Activated CD8-positive, alpha-beta T cell treated with anti-CD3 and anti-CD28 coated beads for 36 hours (primary cell): ENCODE measurements around the gene FRY. TPM values are rescaled to one million over a fixed set of nuclear protein-coding genes. Genes with fewer than 3 reads are reported as not detected.

Experiments
- ATAC-seq: fragments of 200-7000 bp; cut with Tn5 transposase; one replicate; pipeline ENCODE4 v1.10.0; 2021; ENCODE audit warnings: mild to moderate bottlenecking, moderate library complexity
- CTCF ChIA-PET: fragments of 350-600 bp; sonication (Branson Sonifier 250); formaldehyde crosslinking; loops from one replicate; lab custom pipeline; 2021; ENCODE audit warnings: antibody characterized with exemption; lab: Charles Lee
- POLR2A ChIA-PET: fragments of 350-600 bp; sonication (Branson Sonifier 250); formaldehyde crosslinking; loops from one replicate; lab custom pipeline; 2021; ENCODE audit warnings: antibody characterized with exemption; lab: Charles Lee
- DNase-seq: peaks from one replicate; pipeline ENCODE4 v3.0.0-alpha.2; 2020
- H3K27ac Mint-ChIP-seq: one replicate; pipeline ENCODE4 v1.8.0; 2021; ENCODE audit warnings: mild to moderate bottlenecking, mixed read lengths
- H3K27me3 Mint-ChIP-seq: one replicate; pipeline ENCODE4 v1.8.0; 2021; ENCODE audit warnings: mixed read lengths
- H3K36me3 Mint-ChIP-seq: one replicate; pipeline ENCODE4 v1.8.0; 2021; ENCODE audit warnings: low read depth, mixed read lengths
- H3K4me1 Mint-ChIP-seq: one replicate; pipeline ENCODE4 v1.8.0; 2021; ENCODE audit warnings: low read depth, mixed read lengths
- H3K4me3 Mint-ChIP-seq: one replicate; pipeline ENCODE4 v1.8.0; 2021; ENCODE audit warnings: mild to moderate bottlenecking, moderate library complexity, mixed read lengths
- H3K9me3 Mint-ChIP-seq: one replicate; pipeline ENCODE4 v1.8.0; 2021; ENCODE audit warnings: mixed read lengths
- intact Hi-C: fragments of 100-400 bp; cut with micrococcal nuclease; formaldehyde crosslinking; loops from one replicate; pipeline ENCODE4 v1.10.0; 2022
- total RNA-seq, 2 experiments: library from RNA; stranded (reverse); gene quantifications; one replicate each; pipeline ENCODE4 v1.2.3, GENCODE V29; 2021
- TF ChIP-seq, protein P1 (sequence below): fragments of 200-600 bp; IDR thresholded peaks from one replicate; pipeline ENCODE4 v1.8.0; 2022; ENCODE audit warnings: antibody characterized with exemption, mild to moderate bottlenecking

Gene FRY
- total RNA-seq, 2 experiments from 2014 or later, result 0.58 to 0.68 TPM

DNA sequence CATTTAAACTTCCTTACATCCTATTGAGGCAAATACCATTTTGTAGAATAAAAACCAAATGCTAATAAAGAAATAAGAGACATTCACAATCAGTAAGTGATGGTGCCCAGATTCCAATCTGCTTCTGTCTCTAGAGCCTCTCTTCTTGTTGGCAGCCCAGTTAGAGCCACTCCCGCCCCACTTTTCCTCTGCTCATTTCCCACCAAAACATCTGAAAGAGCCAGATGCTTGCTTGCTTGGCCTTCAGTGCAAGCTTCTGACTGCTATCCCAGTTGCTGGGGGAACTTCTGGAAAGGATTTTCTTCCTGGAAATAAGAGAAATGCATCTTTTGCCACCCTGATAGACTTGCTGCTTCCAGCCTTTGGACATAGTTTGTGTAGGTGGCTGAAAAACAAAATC, 12.9 kb downstream of the FRY start:
- no peaks in the 10 kb centered on the region for H3K27me3 Mint-ChIP-seq
- H3K9me3 Mint-ChIP-seq, result no peaks in the 10 kb centered on the region
- H3K36me3 Mint-ChIP-seq, result peaks cover 6% of the 10 kb centered on the region
- no peak for ATAC-seq
- TF ChIP-seq, protein P1, sequence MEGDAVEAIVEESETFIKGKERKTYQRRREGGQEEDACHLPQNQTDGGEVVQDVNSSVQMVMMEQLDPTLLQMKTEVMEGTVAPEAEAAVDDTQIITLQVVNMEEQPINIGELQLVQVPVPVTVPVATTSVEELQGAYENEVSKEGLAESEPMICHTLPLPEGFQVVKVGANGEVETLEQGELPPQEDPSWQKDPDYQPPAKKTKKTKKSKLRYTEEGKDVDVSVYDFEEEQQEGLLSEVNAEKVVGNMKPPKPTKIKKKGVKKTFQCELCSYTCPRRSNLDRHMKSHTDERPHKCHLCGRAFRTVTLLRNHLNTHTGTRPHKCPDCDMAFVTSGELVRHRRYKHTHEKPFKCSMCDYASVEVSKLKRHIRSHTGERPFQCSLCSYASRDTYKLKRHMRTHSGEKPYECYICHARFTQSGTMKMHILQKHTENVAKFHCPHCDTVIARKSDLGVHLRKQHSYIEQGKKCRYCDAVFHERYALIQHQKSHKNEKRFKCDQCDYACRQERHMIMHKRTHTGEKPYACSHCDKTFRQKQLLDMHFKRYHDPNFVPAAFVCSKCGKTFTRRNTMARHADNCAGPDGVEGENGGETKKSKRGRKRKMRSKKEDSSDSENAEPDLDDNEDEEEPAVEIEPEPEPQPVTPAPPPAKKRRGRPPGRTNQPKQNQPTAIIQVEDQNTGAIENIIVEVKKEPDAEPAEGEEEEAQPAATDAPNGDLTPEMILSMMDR, result no peak
- intact Hi-C loops, result no loop called here
- ChIA-PET POLR2A (no interaction called here), CTCF (no interaction called here)
- no peak overlapping the region for H3K27ac Mint-ChIP-seq
- peaks cover 8% of the 10 kb centered on the region for H3K4me1 Mint-ChIP-seq
- DNase-seq, result no peak
- no peak overlapping the region for H3K4me3 Mint-ChIP-seq

DNA sequence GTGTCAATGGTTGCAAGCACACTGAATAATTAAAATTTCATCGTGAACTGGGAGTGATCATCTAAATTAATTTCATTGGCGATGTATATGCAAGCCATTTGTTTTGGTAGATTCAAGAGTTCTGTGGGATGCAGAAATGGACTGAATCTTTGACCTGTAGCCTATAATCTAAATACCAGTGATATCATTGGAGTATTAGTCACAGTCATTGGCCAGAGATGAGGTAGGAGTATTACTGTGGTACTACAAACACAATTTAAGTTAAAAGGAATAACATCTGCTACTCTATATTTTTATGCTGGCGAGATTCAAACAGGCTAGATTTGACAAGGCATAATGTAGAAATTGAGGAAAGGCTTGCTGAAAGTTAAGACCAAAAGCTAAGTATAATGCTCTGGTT, 14.0 kb downstream of the FRY start:
- Mint-ChIP-seq H3K36me3 (peaks cover 6% of the 10 kb centered on the region), H3K27ac (no peak overlapping the region), H3K27me3 (no peaks in the 10 kb centered on the region), H3K4me1 (peaks cover 8% of the 10 kb centered on the region), H3K9me3 (no peaks in the 10 kb centered on the region), H3K4me3 (no peak overlapping the region)
- ChIA-PET POLR2A (no interaction called here), CTCF (interaction anchor here (0.9 kb wide), 1 partner anchor 136 kb away, joined by 3 read pairs; no protein-coding TSS in a partner anchor)
- no peak for ATAC-seq
- intact Hi-C loops, result no loop called here
- DNase-seq, result no peak
- TF ChIP-seq, protein P1, result no peak

DNA sequence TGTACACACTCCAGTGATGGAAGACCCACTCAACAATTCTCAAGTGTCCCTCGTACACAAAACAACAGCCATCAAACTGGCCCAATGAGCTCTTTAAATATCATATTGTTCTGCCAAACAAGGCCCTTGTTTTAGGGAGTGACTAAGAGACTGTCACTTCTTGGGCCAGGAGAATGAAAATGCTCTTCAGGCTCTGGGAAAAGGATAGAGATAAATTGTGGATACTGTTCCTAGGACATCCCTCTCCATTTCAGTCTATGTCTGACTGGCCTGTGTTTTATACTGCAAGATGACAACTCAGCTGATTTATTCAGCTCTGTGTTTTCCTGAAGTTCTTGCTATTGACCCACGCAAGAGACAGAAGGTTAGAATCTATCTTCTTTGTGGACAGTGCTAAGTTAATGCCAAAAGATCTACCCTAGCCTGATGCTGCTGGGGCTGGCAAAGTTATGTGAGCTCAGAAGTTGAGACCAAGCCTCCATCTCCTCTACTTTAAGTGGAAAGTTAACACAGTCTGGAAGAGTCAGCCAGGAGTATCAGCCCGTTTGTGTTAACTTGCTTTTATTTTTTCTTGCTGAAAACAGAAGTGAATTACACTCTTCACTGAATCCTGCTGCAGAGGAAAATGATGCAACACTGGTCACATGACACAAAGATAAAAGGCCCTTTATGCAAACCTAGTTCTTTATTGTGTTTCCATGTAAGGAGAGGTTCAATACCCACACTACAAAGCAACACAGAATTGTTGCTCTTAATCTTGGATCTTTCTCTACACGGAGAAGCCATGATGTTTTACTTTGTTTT, 14.6 kb downstream of the FRY start:
- H3K36me3 Mint-ChIP-seq, result peaks cover 6% of the 10 kb centered on the region
- CTCF ChIA-PET, result interaction anchor here (0.9 kb wide), 1 partner anchor 136 kb away, joined by 3 read pairs; no protein-coding TSS in a partner anchor
- H3K4me3 Mint-ChIP-seq, result no peak overlapping the region
- peak overlapping the region; percentile 79 for H3K27ac Mint-ChIP-seq
- ATAC-seq, result peak; percentile 42
- intact Hi-C loops, result no loop called here
- no peaks in the 10 kb centered on the region for H3K27me3 Mint-ChIP-seq
- no peaks in the 10 kb centered on the region for H3K9me3 Mint-ChIP-seq
- peak; percentile 20 for DNase-seq
- POLR2A ChIA-PET, result no interaction called here
- TF ChIP-seq, protein P1, result no peak
- H3K4me1 Mint-ChIP-seq, result peaks cover 8% of the 10 kb centered on the region

DNA sequence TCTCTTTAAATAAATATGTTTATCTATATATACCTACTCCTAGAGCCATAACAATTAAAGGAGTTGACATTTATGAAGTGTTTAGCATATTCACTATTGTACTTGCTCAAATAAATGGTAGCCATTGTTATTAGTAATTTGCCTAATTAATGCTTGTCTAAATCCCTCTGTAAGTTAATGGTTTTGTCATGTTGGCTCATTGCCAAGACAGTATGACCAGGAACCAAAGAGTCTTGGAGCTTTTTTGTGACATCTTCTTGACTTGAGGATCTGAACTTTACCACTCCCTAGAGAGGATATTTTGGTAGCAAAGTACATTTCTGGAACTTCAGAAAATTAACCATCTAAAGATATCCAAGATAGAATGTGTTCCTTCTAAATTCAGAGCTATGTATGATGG, 15.5 kb downstream of the FRY start:
- ATAC-seq, result no peak
- H3K4me1 Mint-ChIP-seq, result peaks cover 8% of the 10 kb centered on the region
- no peaks in the 10 kb centered on the region for H3K9me3 Mint-ChIP-seq
- H3K27ac Mint-ChIP-seq, result no peak overlapping the region
- no peak overlapping the region for H3K4me3 Mint-ChIP-seq
- intact Hi-C loops, result no loop called here
- peaks cover 6% of the 10 kb centered on the region for H3K36me3 Mint-ChIP-seq
- no peak for DNase-seq
- TF ChIP-seq, protein P1, result no peak
- CTCF ChIA-PET, result interaction anchor here (1.1 to 1.2 kb wide), 2 partner anchors 82 to 137 kb away, joined by 3 read pairs; no protein-coding TSS in a partner anchor
- POLR2A ChIA-PET, result no interaction called here
- H3K27me3 Mint-ChIP-seq, result no peaks in the 10 kb centered on the region

DNA sequence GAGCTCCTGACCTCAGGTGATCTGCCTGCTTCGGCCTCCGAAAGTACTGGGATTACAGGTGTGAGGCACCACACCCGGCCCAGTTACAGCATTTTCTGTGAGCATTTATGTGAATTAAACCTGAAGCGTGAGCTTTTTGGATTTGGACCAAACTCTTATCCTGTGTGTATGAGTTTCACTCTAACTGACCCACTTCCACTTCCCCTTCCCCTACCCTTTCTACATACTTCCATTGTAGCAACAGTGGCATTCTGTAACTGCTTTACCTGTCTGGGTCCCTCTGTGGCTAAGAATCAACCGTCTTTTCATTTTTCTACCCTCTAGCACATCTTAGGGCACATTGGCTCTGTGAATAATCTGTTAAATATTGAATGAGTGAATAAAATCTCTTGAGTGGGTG, 16.2 kb downstream of the FRY start:
- no peaks in the 10 kb centered on the region for H3K27me3 Mint-ChIP-seq
- no peak overlapping the region for H3K4me3 Mint-ChIP-seq
- POLR2A ChIA-PET, result no interaction called here
- H3K27ac Mint-ChIP-seq, result no peak overlapping the region
- DNase-seq (no peak), ATAC-seq (no peak)
- intact Hi-C loops, result no loop called here
- TF ChIP-seq, protein P1, result no peak
- peaks cover 6% of the 10 kb centered on the region for H3K36me3 Mint-ChIP-seq
- CTCF ChIA-PET, result interaction anchor here (1.1 to 1.2 kb wide), 2 partner anchors 81 to 138 kb away, joined by 3 read pairs; no protein-coding TSS in a partner anchor
- no peaks in the 10 kb centered on the region for H3K9me3 Mint-ChIP-seq
- H3K4me1 Mint-ChIP-seq, result peaks cover 8% of the 10 kb centered on the region
